ENCODE measurements around the gene CLBA1. TPM values are rescaled to one million over a fixed set of nuclear protein-coding genes. Genes with fewer than 3 reads are reported as not detected.

CLBA1 gene
- total and polyA plus RNA-seq, 3 donors from 2014 or later, result 27.6 to 53.9 (median 47.6) TPM

DNA sequence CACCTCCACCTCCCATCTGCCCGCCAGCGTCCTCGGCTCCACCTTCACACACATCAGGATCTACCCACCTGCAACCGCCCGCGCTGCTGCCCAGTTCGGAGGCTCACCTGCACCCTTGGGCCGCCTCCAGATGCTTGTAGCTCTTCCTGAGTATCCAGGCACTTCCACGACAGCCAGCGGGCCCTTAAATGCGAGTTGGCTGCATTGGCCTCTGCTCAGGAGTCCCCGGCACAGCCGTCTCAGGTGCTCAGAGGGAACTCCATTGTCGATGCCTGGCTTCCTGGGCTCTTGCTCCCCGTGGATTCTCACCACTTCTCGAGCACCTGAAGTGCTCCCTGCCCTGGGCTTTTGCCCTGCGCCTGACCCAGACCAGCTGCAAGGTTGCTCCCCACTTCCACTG is 57.2 kb downstream of the CLBA1 start:
- TF ChIP-seq, protein P1, sequence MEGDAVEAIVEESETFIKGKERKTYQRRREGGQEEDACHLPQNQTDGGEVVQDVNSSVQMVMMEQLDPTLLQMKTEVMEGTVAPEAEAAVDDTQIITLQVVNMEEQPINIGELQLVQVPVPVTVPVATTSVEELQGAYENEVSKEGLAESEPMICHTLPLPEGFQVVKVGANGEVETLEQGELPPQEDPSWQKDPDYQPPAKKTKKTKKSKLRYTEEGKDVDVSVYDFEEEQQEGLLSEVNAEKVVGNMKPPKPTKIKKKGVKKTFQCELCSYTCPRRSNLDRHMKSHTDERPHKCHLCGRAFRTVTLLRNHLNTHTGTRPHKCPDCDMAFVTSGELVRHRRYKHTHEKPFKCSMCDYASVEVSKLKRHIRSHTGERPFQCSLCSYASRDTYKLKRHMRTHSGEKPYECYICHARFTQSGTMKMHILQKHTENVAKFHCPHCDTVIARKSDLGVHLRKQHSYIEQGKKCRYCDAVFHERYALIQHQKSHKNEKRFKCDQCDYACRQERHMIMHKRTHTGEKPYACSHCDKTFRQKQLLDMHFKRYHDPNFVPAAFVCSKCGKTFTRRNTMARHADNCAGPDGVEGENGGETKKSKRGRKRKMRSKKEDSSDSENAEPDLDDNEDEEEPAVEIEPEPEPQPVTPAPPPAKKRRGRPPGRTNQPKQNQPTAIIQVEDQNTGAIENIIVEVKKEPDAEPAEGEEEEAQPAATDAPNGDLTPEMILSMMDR (IDR thresholded peaks at IDR 0.05), result no peak
- TF ChIP-seq POLR2A (IDR thresholded peaks at IDR 0.05), result no peak
- Histone ChIP-seq H3K27me3 (no peaks in the 10 kb centered on the region), H3K9me3 (no peaks in the 10 kb centered on the region), H3K36me3 (ENCODE audit: low read depth, missing control alignments) (no peaks in the 10 kb centered on the region), H3K4me3 (no peak overlapping the region), H3K27ac (no peak overlapping the region), H3K4me1 (no peaks in the 10 kb centered on the region)
- 89 to 91% methylated on average over 17 of the region's 17 CpGs for WGBS, 2 donors
- intact Hi-C loops (cut with DNase I; ENCODE audit: low total_unique reads), result loop anchor here (10.0 kb wide), 2 partner anchors 148 to 278 kb away; no protein-coding TSS in a partner anchor
- no peak for DNase-seq

DNA sequence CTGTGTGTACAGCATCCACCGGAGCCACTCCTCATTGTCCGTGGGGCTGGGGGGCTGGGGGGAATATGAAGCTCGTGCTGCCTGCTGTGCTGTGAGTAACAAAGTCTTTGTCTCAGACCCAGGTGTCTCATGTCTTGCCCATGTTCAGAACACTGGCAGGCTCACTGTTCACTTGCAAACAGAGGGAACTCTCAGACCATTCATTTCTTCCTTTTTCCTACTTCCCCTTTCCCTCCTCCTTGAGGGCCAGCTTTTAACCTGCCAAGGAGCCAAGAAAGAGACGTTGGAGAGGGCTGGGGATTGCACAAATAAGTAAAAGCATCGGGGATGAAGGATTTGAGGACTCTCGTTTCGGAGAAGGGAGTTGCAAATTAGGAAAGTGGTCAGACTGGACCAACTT is 58.1 kb downstream of the CLBA1 start:
- H3K4me3 ChIP-seq, result no peak overlapping the region
- no peaks in the 10 kb centered on the region for H3K36me3 ChIP-seq (ENCODE audit: low read depth, missing control alignments)
- H3K9me3 ChIP-seq, result no peaks in the 10 kb centered on the region
- 73 to 77% methylated on average over 7 of the region's 7 CpGs for WGBS, 2 donors
- no peaks in the 10 kb centered on the region for H3K27me3 ChIP-seq
- H3K27ac ChIP-seq, result no peak overlapping the region
- DNase-seq, result no peak
- TF ChIP-seq POLR2A (IDR thresholded peaks at IDR 0.05), result no peak
- TF ChIP-seq, protein P1 (IDR thresholded peaks at IDR 0.05), result no peak
- no peaks in the 10 kb centered on the region for H3K4me1 ChIP-seq
- intact Hi-C loops (cut with DNase I; ENCODE audit: low total_unique reads), result loop anchor here (10.0 kb wide), 2 partner anchors 149 to 279 kb away; no protein-coding TSS in a partner anchor

Other genes with a start within 250 kb of the CLBA1 start
- 100 to 1,000 TPM; 236 to 247 TPM for gene SIVA1, start 232.6 kb upstream of the CLBA1 start, total RNA-seq
- gene SIVA1, start 232.6 kb upstream of the CLBA1 start, polyA plus RNA-seq (ENCODE audit: insufficient read depth, low read depth, low replicate concordance), result 99.5 TPM
- 100 to 1,000 TPM; 106 to 125 TPM for gene AKT1, start 190.0 kb upstream of the CLBA1 start, total RNA-seq
- gene AKT1, start 190.0 kb upstream of the CLBA1 start, polyA plus RNA-seq (ENCODE audit: insufficient read depth, low read depth, low replicate concordance), result 68.2 TPM
- gene ZBTB42, start 184.7 kb upstream of the CLBA1 start, total RNA-seq, result 1 to 10 TPM; 6.1 to 8.4 TPM
- gene ZBTB42, start 184.7 kb upstream of the CLBA1 start, polyA plus RNA-seq (ENCODE audit: insufficient read depth, low read depth, low replicate concordance), result 7.1 TPM
- 10 to 100 TPM; 73.9 to 79.7 TPM for gene CEP170B, start 120.5 kb upstream of the CLBA1 start, total RNA-seq
- gene CEP170B, start 120.5 kb upstream of the CLBA1 start, polyA plus RNA-seq (ENCODE audit: insufficient read depth, low read depth, low replicate concordance), result 33.9 TPM
- 1 to 10 TPM; 1.1 to 1.7 TPM for gene PLD4, start 60.9 kb upstream of the CLBA1 start, total RNA-seq
- gene PLD4, start 60.9 kb upstream of the CLBA1 start, polyA plus RNA-seq (ENCODE audit: insufficient read depth, low read depth, low replicate concordance), result 1.2 TPM
- 10 to 100 TPM; 10.8 to 12.8 TPM for gene AHNAK2, start 7.4 kb upstream of the CLBA1 start, total RNA-seq
- gene AHNAK2, start 7.4 kb upstream of the CLBA1 start, polyA plus RNA-seq (ENCODE audit: insufficient read depth, low read depth, low replicate concordance), result 15.1 TPM
- 10 to 100 TPM; 26.2 to 27.5 TPM for gene CDCA4, start 35.3 kb downstream of the CLBA1 start, total RNA-seq
- 18.3 TPM for gene CDCA4, start 35.3 kb downstream of the CLBA1 start, polyA plus RNA-seq (ENCODE audit: insufficient read depth, low read depth, low replicate concordance)
- 1 to 10 TPM; 2.0 to 2.5 TPM for gene GPR132, start 79.6 kb downstream of the CLBA1 start, total RNA-seq
- gene GPR132, start 79.6 kb downstream of the CLBA1 start, polyA plus RNA-seq (ENCODE audit: insufficient read depth, low read depth, low replicate concordance), result 1.2 TPM
- 10 to 100 TPM; 20.4 to 21.3 TPM for gene JAG2, start 183.0 kb downstream of the CLBA1 start, total RNA-seq
- 12.9 TPM for gene JAG2, start 183.0 kb downstream of the CLBA1 start, polyA plus RNA-seq (ENCODE audit: insufficient read depth, low read depth, low replicate concordance)
- gene NUDT14, start 195.5 kb downstream of the CLBA1 start, total RNA-seq, result 10 to 100 TPM; 22.0 to 40.0 TPM
- gene NUDT14, start 195.5 kb downstream of the CLBA1 start, polyA plus RNA-seq (ENCODE audit: insufficient read depth, low read depth, low replicate concordance), result 28.1 TPM

Data from testis (tissue), 3 donors.